H1 (cell line): ENCODE results near the gene GBGT1. TPM values are rescaled to one million over a fixed set of nuclear protein-coding genes. Genes with fewer than 3 reads are reported as not detected.

ENCODE experiments used
- CTCF ChIA-PET: fragments of 300-600 bp; sonication (Branson Sonifier 250); formaldehyde crosslinking; loops from one replicate; lab custom pipeline; 2021; ENCODE audit not compliant: partially characterized antibody; lab: Charles Lee
- POLR2A ChIA-PET: fragments of 300-600 bp; sonication (Branson Sonifier 250); formaldehyde crosslinking; loops from one replicate; lab custom pipeline; 2021; ENCODE audit warnings: inconsistent platforms; ENCODE audit not compliant: partially characterized antibody; lab: Charles Lee
- DNase-seq, 2 experiments: peaks; one replicate each; pipeline versions ENCODE4 v3.0.0 to v3.0.0-alpha.2; 2010 to 2022; ENCODE audit warnings: low spot score in 2 of 2, low read depth in 1 of 2, mixed read lengths in 1 of 2
- FAIRE-seq: peaks from 2 replicates; lab custom pipeline; 2011; peaks lifted over from hg19 to GRCh38; lab: Jason Lieb, UNC
- H2AFZ ChIP-seq: 2 replicates; pipeline ENCODE4 v1.8.1; 2012; ENCODE audit warnings: low read length, inconsistent platforms
- H2AK5ac ChIP-seq: 2 replicates; pipeline ENCODE4 v1.6.1; 2013; ENCODE audit warnings: low read depth, low read length
- H2BK120ac ChIP-seq: replicated peaks from 2 replicates; pipeline ENCODE3; 2013; ENCODE audit warnings: low read depth, low read length, inconsistent platforms
- H2BK12ac ChIP-seq: 2 replicates; pipeline ENCODE4 v1.6.1; 2013; ENCODE audit warnings: low read depth, low read length
- H2BK15ac ChIP-seq: 2 replicates; pipeline ENCODE4 v1.6.1; 2013; ENCODE audit warnings: low read length
- H2BK20ac ChIP-seq: 2 replicates; pipeline ENCODE4 v1.6.1; 2013; ENCODE audit warnings: low read length
- H2BK5ac ChIP-seq: 2 replicates; pipeline ENCODE4 v1.6.1; 2013; ENCODE audit warnings: low read depth, low read length
- H3K14ac ChIP-seq: 2 replicates; pipeline ENCODE4 v1.6.1; 2013; ENCODE audit warnings: inconsistent platforms; ENCODE audit not compliant: insufficient read length
- H3K18ac ChIP-seq: 2 replicates; pipeline ENCODE4 v1.6.1; 2013; ENCODE audit warnings: low read length; ENCODE audit errors: extremely low read depth
- H3K23ac ChIP-seq: 2 replicates; pipeline ENCODE4 v1.6.1; 2013; ENCODE audit warnings: inconsistent platforms; ENCODE audit not compliant: insufficient read length
- H3K23me2 ChIP-seq: 2 replicates; pipeline ENCODE4 v1.6.1; 2013; ENCODE audit warnings: low read depth, low read length
- H3K27ac ChIP-seq: 2 replicates; pipeline ENCODE4 v1.6.1; 2011; ENCODE audit warnings: low read depth, low read length, inconsistent platforms
- H3K27me3 ChIP-seq, 4 experiments: replicated peaks in 1 of 4; 1 replicate in 1 of 4; 2 replicates in 3 of 4; pipeline versions ENCODE4 v1.6.1 to v1.8.1; 2011 to 2013; ENCODE audit warnings: low read length in 3 of 4, mild to moderate bottlenecking in 3 of 4, inconsistent platforms in 2 of 4, mixed read lengths in 2 of 4, moderate library complexity in 1 of 4; ENCODE audit not compliant: control insufficient read depth in 3 of 4, insufficient read depth in 3 of 4; ENCODE audit errors: extremely low read depth in 1 of 4
- H3K36me3 ChIP-seq, 4 experiments: 2 replicates each; pipeline versions ENCODE4 v1.6.1 to v1.8.1; 2011 to 2013; ENCODE audit warnings: mild to moderate bottlenecking in 4 of 4, low read length in 3 of 4, moderate library complexity in 2 of 4, control low read depth in 1 of 4, inconsistent platforms in 1 of 4; ENCODE audit not compliant: insufficient read depth in 4 of 4, control insufficient read depth in 2 of 4
- H3K4ac ChIP-seq: replicated peaks from 2 replicates; pipeline ENCODE3; 2013; ENCODE audit warnings: low read length, low read depth, mixed read lengths, inconsistent platforms; ENCODE audit not compliant: insufficient read length
- H3K4me1 ChIP-seq, 4 experiments: replicated peaks in 1 of 4; 1 replicate in 1 of 4; 2 replicates in 3 of 4; pipeline versions ENCODE4 v1.6.1 to v1.8.1; 2011 to 2013; ENCODE audit warnings: low read length in 3 of 4, inconsistent platforms in 2 of 4, mixed read lengths in 1 of 4; ENCODE audit not compliant: insufficient read depth in 4 of 4, control insufficient read depth in 3 of 4
- H3K4me2 ChIP-seq, 2 experiments: 2 replicates each; pipeline versions ENCODE4 v1.6.1 to v1.8.1; 2011 to 2013; ENCODE audit warnings: low read depth in 2 of 2, low read length in 2 of 2, control low read depth in 1 of 2, inconsistent platforms in 1 of 2, mild to moderate bottlenecking in 1 of 2; ENCODE audit not compliant: insufficient read depth in 1 of 2
- H3K4me3 ChIP-seq, 4 experiments: fragments of 200-600, 300-600 bp in 1 of 4; sonication (generic), shearing (Covaris generic), sonication (Bioruptor Twin) in 1 of 4; 2 replicates each; pipeline versions ENCODE4 v1.5.1 to v1.8.1; 2011 to 2016; ENCODE audit warnings: low read length in 4 of 4, low read depth in 3 of 4, control low read depth in 2 of 4, inconsistent platforms in 2 of 4, mild to moderate bottlenecking in 2 of 4, mixed read lengths in 1 of 4, moderate library complexity in 1 of 4; ENCODE audit not compliant: insufficient read depth in 2 of 4; ENCODE audit errors: extremely low read depth in 1 of 4
- H3K56ac ChIP-seq: replicated peaks from 2 replicates; pipeline ENCODE3; 2013; ENCODE audit warnings: low read depth, mild to moderate bottlenecking, mixed read lengths, low read length, inconsistent platforms; ENCODE audit not compliant: insufficient read length
- H3K79me1 ChIP-seq: 2 replicates; pipeline ENCODE4 v1.6.1; 2013; ENCODE audit warnings: low read depth, low read length, control low read depth
- H3K79me2 ChIP-seq, 2 experiments: 2 replicates each; pipeline versions ENCODE4 v1.6.1 to v1.8.1; 2012 to 2013; ENCODE audit warnings: low read length in 2 of 2, mild to moderate bottlenecking in 2 of 2, inconsistent platforms in 1 of 2; ENCODE audit not compliant: insufficient read depth in 2 of 2, control insufficient read depth in 1 of 2
- H3K9ac ChIP-seq, 4 experiments: replicated peaks in 1 of 4; 1 replicate in 1 of 4; 2 replicates in 3 of 4; pipeline versions ENCODE4 v1.6.1 to v1.8.1; 2011 to 2013; ENCODE audit warnings: low read depth in 3 of 4, low read length in 3 of 4, control low read depth in 2 of 4, mild to moderate bottlenecking in 2 of 4, moderate library complexity in 2 of 4, inconsistent platforms in 1 of 4; ENCODE audit errors: extremely low read depth in 1 of 4
- H3K9me3 ChIP-seq, 2 experiments: 2 replicates each; pipeline versions ENCODE4 v1.6.1 to v1.8.1; 2012 to 2013; ENCODE audit warnings: mild to moderate bottlenecking in 2 of 2, moderate library complexity in 2 of 2, control low read depth in 1 of 2, inconsistent platforms in 1 of 2, low read depth in 1 of 2, low read length in 1 of 2, mixed read lengths in 1 of 2; ENCODE audit not compliant: insufficient read depth in 2 of 2
- H4K20me1 ChIP-seq, 2 experiments: replicated peaks in 1 of 2; 2 replicates each; pipeline versions ENCODE3 to v1.8.1; 2011 to 2013; ENCODE audit warnings: inconsistent platforms in 2 of 2, low read length in 2 of 2, mild to moderate bottlenecking in 1 of 2; ENCODE audit not compliant: insufficient read depth in 2 of 2, control insufficient read depth in 1 of 2
- H4K5ac ChIP-seq: 2 replicates; pipeline ENCODE4 v1.6.1; 2013; ENCODE audit warnings: low read length, low read depth, mixed read lengths, inconsistent platforms; ENCODE audit not compliant: insufficient read length
- H4K8ac ChIP-seq: 2 replicates; pipeline ENCODE4 v1.8.0; 2013; ENCODE audit warnings: mild to moderate bottlenecking, moderate library complexity, low read length, inconsistent platforms; ENCODE audit not compliant: insufficient read depth; ENCODE audit errors: extremely low read depth
- H4K91ac ChIP-seq: replicated peaks from 2 replicates; pipeline ENCODE3; 2013; ENCODE audit warnings: low read length, mixed read lengths, inconsistent platforms; ENCODE audit not compliant: insufficient read length
- CBX5 ChIP-seq: fragments of 300-800, 300-1000 bp; sonication (generic); IDR thresholded peaks from 2 replicates; pipeline ENCODE4 v1.7.1; 2016; ENCODE audit warnings: antibody characterized with exemption, low read length, low read depth
- CTBP2 ChIP-seq: IDR thresholded peaks from 2 replicates; pipeline ENCODE4 v1.7.0; 2011; ENCODE audit warnings: borderline replicate concordance, mild to moderate bottlenecking, moderate library complexity, mixed read lengths, low read length; ENCODE audit not compliant: insufficient read depth, insufficient read length
- GTF2F1 ChIP-seq: IDR thresholded peaks from 2 replicates; pipeline ENCODE4 v1.6.1; 2012; ENCODE audit warnings: low read depth, low read length, improper control_type of control experiment, borderline replicate concordance
- HDAC6 ChIP-seq: IDR thresholded peaks from one replicate; pipeline ENCODE4 v1.7.1; 2012; ENCODE audit warnings: low read depth, mild to moderate bottlenecking, inconsistent platforms, low read length, moderate library complexity
- JUND ChIP-seq: IDR thresholded peaks from 2 replicates; pipeline ENCODE4 v1.6.1; 2011; ENCODE audit warnings: mild to moderate bottlenecking, improper control_type of control experiment, low read length
- PHF8 ChIP-seq: fragments of 200-600 bp; sonication (generic); conservative IDR thresholded peaks from 2 replicates; pipeline ENCODE4 v1.7.1; 2012; ENCODE audit warnings: low read depth, mild to moderate bottlenecking, inconsistent platforms, low read length, moderate library complexity
- SP2 ChIP-seq: IDR thresholded peaks from 2 replicates; pipeline ENCODE4 v1.6.1; 2012; ENCODE audit warnings: mild to moderate bottlenecking, low read length, inconsistent platforms
- YY1 ChIP-seq: IDR thresholded peaks from 2 replicates; pipeline ENCODE4 v1.6.1; 2011; ENCODE audit warnings: low read depth, mild to moderate bottlenecking, low read length
- WGBS, 2 experiments: shearing (Covaris generic) in 1 of 2; methylation state at CpG; one replicate each; pipeline versions ENCODE4 v1.1.6 to v1.1.7; 2013 to 2015; ENCODE audit warnings: low lambda C conversion rate in 2 of 2, mixed read lengths in 2 of 2, inconsistent platforms in 1 of 2, low coverage in 1 of 2, missing lambda C conversion rate in 1 of 2; ENCODE audit not compliant: insufficient replicate concordance in 2 of 2, insufficient coverage in 1 of 2, insufficient read length in 1 of 2; ENCODE audit errors: extremely low coverage in 1 of 2, missing lambda C conversion rate in 1 of 2; 5-methylcytosine and 5-hydroxymethylcytosine counted together
- polyA plus RNA-seq, 7 experiments: library from polyadenylated mRNA; depleted of rRNA in 3 of 7; stranded (reverse) in 5 of 7; unstranded in 2 of 7; fragments of >200 nt in 5 of 7; fragments of 200-250 nt in 2 of 7; gene quantifications; 1 replicate in 5 of 7; 2 replicates in 1 of 7; 4 replicates in 1 of 7; pipeline versions ENCODE4 v1.2.1 to v1.2.3, GENCODE V29; 2011 to 2013; ENCODE audit warnings: missing spikeins in 2 of 7, mixed read lengths in 2 of 7
- total RNA-seq: library from RNA; stranded (reverse); fragmentation: NEBNext Ultra II Directional; extraction: Animal tissue kit (Norgen Biotek cat#: 25700); gene quantifications from 2 replicates; pipeline ENCODE4 v1.2.1, GENCODE V29; 2021
- TF ChIP-seq, protein P1 (sequence below): IDR thresholded peaks from 2 replicates; pipeline ENCODE4 v1.6.1; 2012; ENCODE audit warnings: inconsistent platforms

The GBGT1 gene
- total and polyA plus RNA-seq, 2 of the 8 experiments (the other 6 are each of a cell fraction or from before 2014, with no cell fraction given) = 7.1 to 9.7 TPM

- Histone ChIP-seq H4K8ac (no peak overlapping the region), H4K20me1 (peaks cover 10 to 37% of the 10 kb centered on the region in 2 experiments)
- FAIRE-seq = no peak
Observed at GRCh38 chr9:133129001-133129795, 34.5 kb downstream of the GBGT1 start.

More at GRCh38 chr9:133129001-133129795, 34.5 kb downstream of the GBGT1 start:
- Histone ChIP-seq H2AK5ac (no peak overlapping the region), H3K18ac (no peak overlapping the region), H3K14ac (no peak overlapping the region), H3K27me3 (no peaks in the 10 kb centered on the region; a peak in 1 of 7 replicates), H3K36me3 (no peaks in the 10 kb centered on the region), H3K79me2 (no peaks in the 10 kb centered on the region; a peak in 1 of 4 replicates), H2BK20ac (no peak overlapping the region), H2AFZ (no peak overlapping the region), H4K91ac (no peak overlapping the region), H3K23me2 (no peaks in the 10 kb centered on the region; the same call in 1 of the 2 replicates), H3K9ac (no peak overlapping the region), H2BK120ac (no peak overlapping the region), H3K56ac (no peak overlapping the region), H2BK5ac (no peak overlapping the region), H2BK15ac (no peak overlapping the region), H3K4me2 (no peak overlapping the region), H2BK12ac (no peak overlapping the region), H3K4me1 (peaks cover 0 to 13% (median 10%) of the 10 kb centered on the region in 4 experiments; a peak in 5 of 7 replicates), H3K79me1 (peaks cover 3% of the 10 kb centered on the region), H3K4me3 (no peak overlapping the region), H3K4ac (no peak overlapping the region), H3K23ac (no peak overlapping the region), H3K27ac (no peak overlapping the region), H4K5ac (no peak overlapping the region), H3K9me3 (no peaks in the 10 kb centered on the region)
- no peak for DNase-seq
- CTCF ChIA-PET = interaction anchor here (2.9 to 6.2 kb wide), 2 partner anchors 16 to 27 kb away, joined by 10 to 67 read pairs; no protein-coding TSS in a partner anchor
- 82% methylated on average over 24 of the region's 29 CpGs; no CpG with 5 or more reads in 1 of the 2 experiments for WGBS, 2 experiments
- TF ChIP-seq YY1 (no peak), HDAC6 (no peak), JUND (no peak), CTBP2 (no peak), CBX5 (no peak), PHF8 (no peak), GTF2F1 (no peak), SP2 (no peak)
- TF ChIP-seq, protein P1, sequence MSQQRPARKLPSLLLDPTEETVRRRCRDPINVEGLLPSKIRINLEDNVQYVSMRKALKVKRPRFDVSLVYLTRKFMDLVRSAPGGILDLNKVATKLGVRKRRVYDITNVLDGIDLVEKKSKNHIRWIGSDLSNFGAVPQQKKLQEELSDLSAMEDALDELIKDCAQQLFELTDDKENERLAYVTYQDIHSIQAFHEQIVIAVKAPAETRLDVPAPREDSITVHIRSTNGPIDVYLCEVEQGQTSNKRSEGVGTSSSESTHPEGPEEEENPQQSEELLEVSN = no peak
- POLR2A ChIA-PET = no interaction called here
